ENCODE data around the gene CACNA1D.

GRCh38 chr3:53709256-53709655 is 214.8 kb downstream of the CACNA1D start:
- TF ChIP-seq FOXM1 (IDR thresholded peaks at IDR 0.05; ENCODE audit: borderline replicate concordance): no peak
- no peak for TF ChIP-seq ZNF384 (IDR thresholded peaks at IDR 0.05)

Measured in HEK293T (cell line).